GM23248 (cell line): ENCODE measurements around the gene WDR27.

Experiments used
- EZH2 ChIP-seq: fragments of 200-600 bp; sonication (generic); IDR thresholded peaks from 2 replicates; pipeline ENCODE4 v1.6.1; 2018; ENCODE audit warnings: antibody characterized with exemption, mild to moderate bottlenecking; ENCODE audit not compliant: insufficient read depth, poor library complexity, severe bottlenecking
- EZH2phosphoT487 ChIP-seq: fragments of 200-600 bp; sonication (generic); IDR thresholded peaks from 2 replicates; pipeline ENCODE4 v1.6.1; 2018; ENCODE audit warnings: antibody characterized with exemption, moderate library complexity, mild to moderate bottlenecking, low read depth; ENCODE audit not compliant: insufficient read depth

DNA sequence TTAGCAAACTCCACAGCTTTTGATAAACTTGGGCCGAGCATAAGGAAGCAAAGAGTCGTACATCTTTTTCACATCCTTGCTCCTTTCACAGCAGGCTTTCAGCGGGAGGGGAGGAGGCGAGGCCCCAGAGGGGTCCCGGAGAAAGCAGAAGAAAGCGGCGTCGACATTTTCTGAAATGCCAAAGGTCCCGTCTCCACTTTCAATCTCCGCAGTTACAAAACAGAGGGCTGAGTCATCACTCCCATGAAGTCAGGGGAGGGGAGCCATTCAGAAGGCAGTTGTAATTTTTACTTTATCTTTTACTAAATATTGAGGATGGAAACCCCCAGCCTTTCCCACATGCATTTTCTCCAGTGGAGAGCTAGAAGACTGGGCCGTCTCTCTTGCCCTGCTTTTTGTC, 274.0 kb downstream of the WDR27 start:
- TF ChIP-seq EZH2phosphoT487 (no peak), EZH2 (no peak)
